HepG2 (cell line): ENCODE measurements around the gene TOR4A. TPM values are rescaled to one million over a fixed set of nuclear protein-coding genes. Genes with fewer than 3 reads are reported as not detected.

Source experiments
- BRD4 ChIP-seq: sonication (generic); formaldehyde crosslinking; IDR thresholded peaks from 2 replicates; pipeline ENCODE4 v1.4.0; 2020; ENCODE audit warnings: missing genetic modification reagents
- CREBL2 ChIP-seq: sonication (generic); formaldehyde crosslinking; IDR thresholded peaks from 2 replicates; pipeline ENCODE4 v1.8.1; 2023; ENCODE audit warnings: missing genetic modification reagents, mild to moderate bottlenecking, borderline replicate concordance
- CSRNP1 ChIP-seq: sonication (generic); formaldehyde crosslinking; IDR thresholded peaks from 2 replicates; pipeline ENCODE4 v1.8.1; 2023; ENCODE audit warnings: mild to moderate bottlenecking, missing genetic modification reagents
- ELK4 ChIP-seq: sonication (generic); formaldehyde crosslinking; IDR thresholded peaks from 2 replicates; pipeline ENCODE4 v1.9.0; 2021; ENCODE audit warnings: missing genetic modification reagents, borderline replicate concordance
- FIP1L1 ChIP-seq: fragments of 200-400 bp; formaldehyde crosslinking; IDR thresholded peaks from 2 replicates; pipeline ENCODE4 v1.6.1; 2018; ENCODE audit warnings: low read depth, mild to moderate bottlenecking, low read length, moderate library complexity, borderline replicate concordance; ENCODE audit not compliant: insufficient read depth
- FLYWCH1 ChIP-seq: sonication (generic); formaldehyde crosslinking; IDR thresholded peaks from 2 replicates; pipeline ENCODE4 v1.8.1; 2023; ENCODE audit warnings: mild to moderate bottlenecking, missing genetic modification reagents
- HNRNPUL1 ChIP-seq: fragments of 200-400 bp; formaldehyde crosslinking; IDR thresholded peaks from 2 replicates; pipeline ENCODE4 v1.6.1; 2017; ENCODE audit warnings: low read depth, mild to moderate bottlenecking, low read length, moderate library complexity
- SKIL ChIP-seq: sonication (generic); formaldehyde crosslinking; IDR thresholded peaks from 2 replicates; pipeline ENCODE4 v1.8.0; 2022; ENCODE audit warnings: missing genetic modification reagents, mild to moderate bottlenecking, moderate library complexity, borderline replicate concordance
- TAF1 ChIP-seq: sonication (generic); formaldehyde crosslinking; IDR thresholded peaks from 2 replicates; pipeline ENCODE4 v1.4.0; 2020; ENCODE audit warnings: missing genetic modification reagents
- ZC3H13 ChIP-seq: sonication (generic); formaldehyde crosslinking; IDR thresholded peaks from 2 replicates; pipeline ENCODE4 v1.8.1; 2023; ENCODE audit warnings: mild to moderate bottlenecking, missing genetic modification reagents, moderate library complexity
- ZNF318 ChIP-seq: sonication (generic); formaldehyde crosslinking; IDR thresholded peaks from 2 replicates; pipeline ENCODE4 v1.4.0; 2020; ENCODE audit warnings: mild to moderate bottlenecking, missing genetic modification reagents
- ZNF468 ChIP-seq: sonication (generic); formaldehyde crosslinking; IDR thresholded peaks from 2 replicates; pipeline ENCODE4 v1.8.0; 2022; ENCODE audit warnings: mild to moderate bottlenecking, moderate library complexity, missing genetic modification reagents
- ZNF768 ChIP-seq: sonication (generic); formaldehyde crosslinking; IDR thresholded peaks from 2 replicates; pipeline ENCODE4 v1.4.0; 2020; ENCODE audit warnings: missing genetic modification reagents
- ZSCAN30 ChIP-seq: sonication (generic); formaldehyde crosslinking; IDR thresholded peaks from 2 replicates; pipeline ENCODE4 v1.5.0; 2020; ENCODE audit warnings: mild to moderate bottlenecking, missing genetic modification reagents
- polyA plus RNA-seq, 8 experiments: library from polyadenylated mRNA; depleted of rRNA in 3 of 8; stranded (reverse) in 7 of 8; unstranded in 1 of 8; fragments of >200 nt; fragmentation: Illumina TruSeq in 4 of 8; extraction: Trizol in 4 of 8; gene quantifications; 2 replicates each; pipeline versions ENCODE4 v1.2.1 to v1.2.3, GENCODE V29; 2011 to 2016; ENCODE audit warnings: low read depth in 4 of 8, missing spikeins in 1 of 8, mixed read lengths in 1 of 8; ENCODE audit not compliant: insufficient read depth in 1 of 8
- total RNA-seq, 5 experiments: library from RNA; depleted of rRNA; stranded (reverse); fragments of >200 nt; fragmentation: Illumina TruSeq; extraction: Trizol; gene quantifications; 2 replicates each; pipeline ENCODE4 v1.2.3, GENCODE V29; 2016; ENCODE audit warnings: low read depth in 1 of 5

TOR4A gene
- total and polyA plus RNA-seq, 2 of the 13 experiments (the other 11 are each of a cell fraction or from before 2014, with no cell fraction given), result 11.1 to 14.2 TPM

- TF ChIP-seq FLYWCH1 (CRISPR knock-in tag) (no peak), HNRNPUL1 (no peak), ZC3H13 (CRISPR knock-in tag) (0 out of 2 replicates have a peak, but pooled peaks have one; percentile 27), TAF1 (CRISPR knock-in tag) (no peak; the same call in 1 of the 2 replicates), BRD4 (CRISPR knock-in tag) (peak; percentile 54; the same call in 1 of the 2 replicates), CSRNP1 (no peak), ZNF768 (CRISPR knock-in tag) (peak; percentile 25; the same call in 1 of the 2 replicates), ZNF468 (CRISPR knock-in tag) (no peak), ELK4 (CRISPR knock-in tag) (no peak), ZSCAN30 (no peak), SKIL (CRISPR knock-in tag) (peak; percentile 56; the same call in 1 of the 2 replicates), ZNF318 (no peak), CREBL2 (CRISPR knock-in tag) (no peak; the same call in 1 of the 2 replicates), FIP1L1 (no peak)
Measured at GRCh38 chr9:137235424-137236237, 41.9 kb upstream of the TOR4A start (continued).
